ENCODE measurements around the gene RTN4R.
"Not testable (repeated sequence)": the region's sequence is repeated elsewhere in the genome, so short reads cannot be mapped to it uniquely, and the experiment has no call there.

Gene RTN4R

DNA sequence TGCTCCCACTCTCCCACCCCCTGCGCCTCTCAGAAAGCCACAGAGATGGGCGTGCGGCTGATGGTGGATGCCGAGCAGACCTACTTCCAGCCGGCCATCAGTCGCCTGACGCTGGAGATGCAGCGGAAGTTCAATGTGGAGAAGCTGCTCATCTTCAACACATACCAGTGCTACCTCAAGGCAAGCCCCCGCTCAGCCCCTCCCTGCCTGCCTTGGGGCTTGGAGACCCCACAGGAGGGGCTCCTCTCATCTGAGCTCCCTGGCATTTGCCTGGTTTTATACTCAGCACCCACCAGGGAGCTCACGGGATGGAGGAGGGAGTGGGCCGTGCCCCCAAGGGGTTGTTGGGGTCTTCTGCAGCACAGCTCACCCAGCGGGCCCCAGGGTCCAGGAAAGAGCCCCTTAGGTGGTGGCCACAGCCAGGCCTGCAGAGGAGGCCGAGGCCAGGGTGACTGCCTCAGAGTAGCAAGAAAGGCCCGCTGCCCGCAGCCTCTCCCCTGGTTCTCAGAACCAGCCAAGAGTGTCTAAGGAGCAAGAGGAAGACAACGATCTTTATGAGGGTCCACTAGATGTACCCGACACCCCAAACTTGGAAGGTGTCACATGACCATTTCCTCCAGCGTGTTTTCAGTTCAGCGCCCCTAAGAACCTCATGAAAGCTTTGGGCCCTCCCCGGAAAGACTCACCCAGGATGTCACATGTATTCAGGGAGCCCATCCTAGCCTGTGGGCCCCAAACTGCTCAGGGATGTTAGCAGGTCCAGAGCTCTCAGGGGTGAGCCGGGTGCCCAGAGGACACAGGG lies 38.7 kb upstream of the RTN4R start:
- DNase-seq (ENCODE audit: low read depth, low spot score); H3K27ac ChIP-seq: not testable (repeated sequence)

DNA sequence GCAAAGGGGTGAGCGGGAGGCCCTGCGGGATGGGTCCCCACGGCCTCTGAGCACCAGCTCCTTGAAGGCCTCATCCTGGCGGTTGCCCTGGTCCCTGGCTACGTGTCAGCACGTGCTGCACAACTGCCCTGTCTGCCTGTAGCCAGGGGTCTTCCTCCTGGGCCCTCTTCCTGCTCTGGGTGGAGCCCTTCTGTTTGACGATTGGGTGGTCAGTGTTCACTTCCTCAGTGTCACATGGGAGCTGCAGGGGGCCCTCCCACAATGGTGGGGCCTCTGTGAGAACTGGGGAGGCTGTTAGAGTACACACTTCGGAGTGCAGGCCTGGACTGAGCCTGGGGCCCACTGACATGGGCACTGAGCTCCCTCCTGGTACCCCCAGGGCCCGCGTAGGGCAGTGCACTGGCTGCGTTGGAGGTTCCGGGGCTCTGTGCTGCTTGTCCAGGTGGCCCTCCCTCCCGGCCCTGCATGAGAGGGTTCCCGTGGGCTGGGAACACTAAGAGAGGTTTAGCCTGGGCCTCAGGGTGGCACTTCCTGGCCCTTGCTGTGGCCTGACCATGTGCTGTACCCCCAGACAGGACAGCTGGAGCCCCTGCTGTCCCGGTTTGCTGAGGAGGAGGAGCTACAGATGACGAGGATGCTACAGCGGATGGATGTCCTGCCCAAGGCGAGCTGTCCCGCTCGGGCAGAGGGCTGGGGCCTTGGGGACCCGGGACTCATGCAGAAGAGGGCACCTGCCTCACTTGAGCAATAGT lies 38.0 kb upstream of the RTN4R start:
- DNase-seq (ENCODE audit: low read depth, low spot score), result no peak
- H3K27ac ChIP-seq, result no peak overlapping the region

DNA sequence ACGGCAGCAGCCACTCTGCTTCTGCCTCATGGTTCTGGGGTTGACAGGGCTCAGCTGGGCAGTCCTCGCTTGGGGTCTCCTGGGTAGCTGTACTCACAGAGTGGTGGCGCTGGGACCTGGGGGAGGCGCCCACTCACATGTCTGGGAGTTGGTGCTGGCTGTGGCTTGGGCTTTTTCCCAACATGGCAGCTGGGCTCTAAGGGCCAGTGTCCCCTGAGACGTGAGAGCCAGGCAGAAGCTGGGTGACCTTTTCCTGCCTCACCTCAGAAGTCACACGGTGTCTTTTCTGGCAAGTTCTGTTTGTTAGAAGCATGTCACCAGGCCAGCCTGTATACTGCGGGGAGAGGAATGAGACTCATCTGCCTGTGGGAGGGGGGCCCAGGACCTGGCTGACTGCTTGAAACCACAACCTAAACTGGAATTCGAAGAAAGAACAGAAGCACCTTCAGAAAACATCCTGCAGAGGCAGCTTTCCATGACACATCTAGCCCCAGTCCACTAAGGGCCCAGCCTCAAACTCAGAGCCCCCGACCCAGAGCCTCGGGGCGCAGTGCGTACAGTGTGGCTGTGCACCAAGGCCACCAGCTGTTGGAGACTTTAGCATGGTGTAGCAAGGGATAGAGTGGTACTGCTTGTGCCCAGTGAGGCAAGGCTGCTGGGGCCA lies 37.2 kb upstream of the RTN4R start:
- not testable (repeated sequence) for DNase-seq (ENCODE audit: low read depth, low spot score); H3K27ac ChIP-seq

DNA sequence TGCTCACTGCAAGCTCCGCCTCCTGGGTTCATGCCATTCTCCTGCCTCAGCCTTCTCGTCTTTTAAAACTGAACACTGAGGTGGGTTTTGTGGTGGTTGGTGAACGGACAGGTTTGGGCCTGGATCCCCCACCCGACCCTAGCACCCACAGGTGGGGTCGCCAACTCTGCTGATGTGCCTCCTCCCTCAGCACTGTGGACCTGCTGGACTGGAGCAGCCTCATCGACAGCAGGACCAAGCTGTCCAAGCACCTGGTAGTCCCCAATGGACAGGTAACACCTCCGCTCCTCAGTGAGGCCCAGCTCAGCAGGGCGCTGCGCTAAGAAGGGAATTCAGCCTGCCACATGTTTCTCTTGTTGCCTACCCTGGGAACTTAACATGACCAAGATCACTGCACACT lies 36.5 kb upstream of the RTN4R start:
- no peak overlapping the region for H3K27ac ChIP-seq
- no peak for DNase-seq (ENCODE audit: low read depth, low spot score)

DNA sequence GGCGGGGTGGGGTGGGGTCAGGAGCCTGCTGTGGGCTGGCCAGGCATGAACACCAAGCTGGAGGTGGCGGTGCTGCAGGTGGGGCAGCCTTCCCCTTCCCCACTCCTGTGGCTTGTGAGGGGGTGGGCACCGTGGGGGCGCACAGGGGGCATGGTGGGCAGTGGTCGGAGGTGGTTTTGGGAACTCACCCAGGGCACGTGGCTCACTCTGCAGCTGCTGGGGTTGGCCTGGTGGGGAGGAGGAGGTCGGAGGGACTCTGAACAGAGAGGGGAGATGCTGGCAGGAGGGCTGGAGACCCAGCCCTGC lies 35.1 kb upstream of the RTN4R start:
- H3K27ac ChIP-seq; DNase-seq (ENCODE audit: low read depth, low spot score): not testable (repeated sequence)

DNA sequence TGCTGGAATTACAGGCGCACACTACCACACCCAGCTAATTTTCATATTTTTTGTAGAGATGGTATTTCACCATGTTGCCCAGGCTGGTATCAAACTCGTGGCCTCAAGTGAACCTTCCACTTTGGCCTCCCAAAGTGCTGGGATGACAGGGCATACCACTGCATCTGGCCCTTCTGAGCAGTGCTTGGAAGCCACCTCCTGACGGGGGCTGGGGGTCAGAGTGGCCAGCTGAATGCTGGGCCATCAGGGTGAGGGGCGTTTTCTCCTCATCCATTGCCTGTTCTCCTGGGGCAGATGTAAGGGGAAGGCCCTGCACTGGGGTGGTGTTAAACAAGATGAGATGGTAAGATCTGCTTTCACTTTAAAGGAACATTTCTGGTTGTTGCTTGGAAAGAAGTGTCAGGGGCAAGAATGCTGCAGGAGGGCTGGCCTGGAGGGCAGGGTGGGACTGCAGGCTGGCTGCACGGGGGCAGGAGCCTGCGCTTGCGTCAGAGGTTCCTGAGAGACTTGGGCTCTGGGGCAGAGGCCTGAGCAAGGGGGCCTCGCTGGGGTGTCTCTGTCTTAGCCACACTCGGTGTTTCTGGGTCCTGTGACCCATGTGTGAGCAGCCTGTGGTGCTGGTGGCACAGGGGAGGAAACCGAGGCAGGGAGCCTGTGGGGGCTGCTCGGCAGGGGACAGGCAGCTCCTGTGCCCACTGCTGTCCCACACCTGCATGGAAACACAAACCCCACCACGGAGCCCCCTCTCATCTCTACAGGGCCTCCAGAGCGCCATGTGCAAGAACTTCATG lies 34.5 kb upstream of the RTN4R start:
- H3K27ac ChIP-seq, result no peak overlapping the region
- no peak for DNase-seq (ENCODE audit: low read depth, low spot score)

DNA sequence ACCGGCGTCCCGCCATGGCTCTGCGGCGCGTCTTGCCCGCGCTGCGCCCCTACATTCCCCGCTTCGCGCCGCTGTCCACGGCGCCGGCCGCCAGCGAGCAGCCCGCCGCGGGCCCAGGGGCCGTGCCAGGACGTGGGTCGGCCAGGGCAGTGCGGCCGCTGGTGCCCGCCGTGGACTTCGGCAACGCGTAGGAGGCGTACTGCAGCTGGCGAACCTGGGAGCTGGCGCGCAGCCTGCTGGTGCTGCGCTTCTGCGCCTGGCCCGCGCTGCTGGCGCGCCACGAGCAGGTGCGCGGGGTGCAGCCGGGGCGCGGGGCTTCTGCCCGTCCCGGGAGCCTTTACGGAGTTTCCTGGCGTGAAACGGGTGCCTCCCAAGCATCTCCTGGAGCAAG lies 31.6 kb upstream of the RTN4R start:
- DNase-seq (ENCODE audit: low read depth, low spot score), result no peak

DNA sequence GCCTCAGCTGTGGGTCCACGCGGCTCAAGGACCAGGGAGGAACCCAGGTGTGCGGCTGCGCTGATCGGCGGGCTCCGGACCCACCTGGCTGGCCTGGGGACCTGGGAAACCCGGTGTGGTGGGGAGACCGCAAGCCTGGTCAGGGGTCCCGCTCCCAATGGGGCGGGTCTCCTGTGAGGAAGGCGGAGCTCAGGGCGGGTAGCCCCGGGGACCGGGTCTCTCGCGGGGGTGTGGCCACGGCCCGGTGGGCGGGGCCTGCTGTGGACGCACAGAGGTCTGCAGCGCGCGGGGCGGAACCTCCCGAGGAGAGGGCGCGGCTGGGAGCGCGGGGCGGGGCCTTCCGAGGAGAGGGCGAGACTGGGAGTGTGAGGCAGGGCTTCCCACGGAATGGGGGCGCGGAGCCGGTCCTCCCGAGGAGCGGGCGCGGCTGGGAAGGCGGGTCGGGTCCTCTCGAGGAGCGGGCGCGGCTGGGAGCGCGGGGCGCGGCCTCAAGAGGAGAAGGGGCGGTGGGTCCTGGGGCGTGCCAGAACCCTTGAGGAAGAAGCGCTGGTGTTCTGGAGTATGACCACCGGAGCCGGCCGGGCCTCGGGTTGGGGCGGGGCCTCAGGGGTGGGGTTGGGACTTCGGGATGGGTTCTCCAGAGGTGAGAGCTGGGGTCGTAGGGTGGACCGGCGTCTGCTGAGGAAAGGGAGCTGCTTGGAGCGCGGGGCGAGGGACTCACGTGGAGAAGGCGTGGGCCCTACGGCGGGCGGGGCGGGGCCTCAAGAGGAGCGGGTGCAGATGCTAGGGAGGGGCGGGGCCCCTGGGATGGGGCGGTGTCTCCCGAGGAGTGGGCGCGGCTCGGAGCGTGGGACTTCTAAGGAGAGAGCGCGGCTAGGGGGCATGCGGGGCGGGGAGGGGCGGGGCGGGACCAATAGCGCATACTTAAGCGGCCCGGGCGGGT lies 31.0 kb upstream of the RTN4R start:
- DNase-seq (ENCODE audit: low read depth, low spot score), result no peak
- no peak overlapping the region for H3K27ac ChIP-seq

More for the DNA sequence above, 31.6 kb upstream of the RTN4R start:
- H3K27ac ChIP-seq, result no peak overlapping the region

DNA sequence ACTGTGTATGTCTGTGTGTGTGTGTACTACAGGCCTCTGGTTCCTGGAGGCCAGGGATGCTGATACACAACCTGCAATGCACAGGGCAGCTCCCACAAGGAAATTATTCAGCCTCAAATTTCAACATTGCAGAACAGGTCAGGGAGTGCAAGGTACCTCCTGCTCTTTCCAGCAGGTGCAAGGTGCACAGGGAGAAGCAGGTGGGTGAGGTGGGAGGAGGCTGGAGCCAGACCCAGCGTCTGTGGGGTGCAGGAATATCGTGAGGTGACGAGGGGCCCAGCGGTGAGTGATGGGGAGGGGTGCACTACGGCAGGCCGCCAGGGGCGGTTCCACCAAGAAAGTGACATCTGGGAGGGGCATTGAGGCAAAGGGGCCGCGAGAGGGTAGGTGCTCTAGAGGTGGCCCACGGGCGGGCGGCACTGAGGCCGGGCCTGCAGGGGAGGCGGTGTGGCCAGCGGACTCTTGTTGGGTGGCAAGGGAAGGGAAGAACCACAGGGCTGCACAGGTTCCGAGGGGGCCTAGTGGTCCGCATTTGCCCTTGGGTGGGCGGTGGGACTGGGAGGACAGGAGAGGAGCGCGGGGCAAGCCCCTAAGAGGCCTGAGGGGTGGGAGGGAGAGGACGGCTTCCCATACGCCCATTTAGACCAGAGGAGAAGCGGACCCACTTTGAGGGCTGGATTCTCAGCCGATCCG lies 30.1 kb upstream of the RTN4R start:
- no peak for DNase-seq (ENCODE audit: low read depth, low spot score)

DNA sequence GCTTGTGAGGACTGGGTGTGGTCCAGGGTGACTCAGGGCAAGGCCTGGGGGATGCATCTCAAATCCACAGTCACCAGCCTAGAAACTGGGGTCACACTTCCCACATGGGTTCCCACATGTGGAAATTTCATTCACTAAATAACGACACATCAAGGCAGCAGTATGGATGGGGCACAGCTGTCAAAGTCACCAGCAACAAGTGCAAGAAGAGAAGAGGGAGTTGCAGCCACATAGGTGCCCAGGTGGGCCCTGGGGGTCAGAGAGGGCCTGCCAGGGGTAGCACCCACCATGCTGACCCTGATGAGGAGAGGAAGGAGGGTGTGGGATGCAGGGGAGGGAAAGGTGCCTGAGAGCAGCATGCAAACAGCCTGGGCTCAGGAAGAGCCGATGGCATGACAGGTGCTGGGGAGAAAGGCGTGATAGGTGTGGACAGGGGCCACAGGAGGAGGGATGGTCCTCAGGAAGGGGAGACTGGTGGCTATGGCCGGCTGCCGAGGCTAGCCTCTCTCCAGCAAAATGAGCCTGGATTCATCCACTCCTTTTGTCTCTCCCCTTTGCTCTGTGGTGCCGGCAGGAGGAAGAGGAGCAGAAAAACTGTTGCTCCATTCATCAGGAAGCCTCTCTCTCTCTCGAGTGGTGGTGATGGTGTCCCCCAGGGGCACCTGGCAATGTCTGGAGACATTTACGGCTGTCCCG lies 29.4 kb upstream of the RTN4R start:
- no peak overlapping the region for H3K27ac ChIP-seq
- no peak for DNase-seq (ENCODE audit: low read depth, low spot score)

More for the DNA sequence above, 30.1 kb upstream of the RTN4R start:
- H3K27ac ChIP-seq, result no peak overlapping the region

DNA sequence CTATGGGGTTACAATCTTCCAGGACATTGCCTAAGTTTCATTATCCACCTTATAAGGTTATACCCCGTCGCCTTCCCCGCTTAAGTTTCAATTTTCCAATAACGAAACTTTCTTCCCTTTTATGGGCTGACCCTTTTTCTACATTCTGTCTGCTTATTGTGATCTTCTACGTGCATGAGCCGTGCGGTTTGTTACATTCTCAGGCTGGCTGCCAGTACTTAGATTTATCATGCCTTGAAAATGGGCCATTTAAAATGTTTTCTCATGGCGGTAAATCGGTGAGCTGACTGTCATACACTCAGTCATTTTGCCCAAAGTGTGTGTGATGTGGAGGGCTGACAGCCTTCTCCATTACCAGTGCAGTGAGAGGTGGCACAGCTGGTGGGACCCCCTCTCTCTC lies 28.5 kb upstream of the RTN4R start:
- no peak overlapping the region for H3K27ac ChIP-seq
- DNase-seq (ENCODE audit: low read depth, low spot score), result no peak

DNA sequence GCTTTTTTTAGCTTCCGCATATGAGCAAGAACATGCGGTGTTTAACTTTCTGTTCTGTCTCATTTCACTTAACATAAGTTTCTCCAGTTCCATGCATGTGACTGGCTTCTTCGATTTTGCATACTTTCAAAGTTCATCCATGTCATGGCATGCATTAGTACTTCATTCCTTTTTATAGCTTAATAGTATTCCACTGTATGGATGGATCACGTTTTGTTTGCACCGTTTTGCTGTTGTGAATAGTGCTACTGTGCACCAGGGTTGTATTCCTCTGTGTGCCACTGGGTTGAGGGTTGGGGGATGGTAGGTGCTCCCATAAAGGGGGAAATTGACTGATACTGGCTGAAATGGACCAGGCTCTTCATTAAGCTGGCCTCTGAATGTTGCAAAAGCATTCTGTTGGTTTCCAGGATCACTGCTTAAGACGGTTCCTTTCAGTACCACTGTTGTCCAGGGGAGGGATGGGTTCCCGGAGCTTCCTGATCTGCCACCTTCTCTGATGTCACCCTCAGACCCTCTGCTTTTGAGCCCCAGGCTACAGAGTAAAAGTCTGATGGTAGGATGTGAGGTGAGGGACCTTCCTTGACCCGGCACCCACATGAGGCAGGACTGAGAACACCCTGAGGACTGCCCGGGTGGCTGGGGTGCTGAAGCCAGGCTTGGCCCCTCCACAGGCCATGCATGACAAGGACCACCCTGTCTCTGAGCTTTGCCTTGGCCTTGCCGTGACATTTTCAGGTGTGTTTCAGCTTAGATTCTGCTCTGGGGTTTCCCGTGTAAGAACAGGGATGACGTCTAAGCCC lies 27.3 kb upstream of the RTN4R start:
- no peak for DNase-seq (ENCODE audit: low read depth, low spot score)
- no peak overlapping the region for H3K27ac ChIP-seq

DNA sequence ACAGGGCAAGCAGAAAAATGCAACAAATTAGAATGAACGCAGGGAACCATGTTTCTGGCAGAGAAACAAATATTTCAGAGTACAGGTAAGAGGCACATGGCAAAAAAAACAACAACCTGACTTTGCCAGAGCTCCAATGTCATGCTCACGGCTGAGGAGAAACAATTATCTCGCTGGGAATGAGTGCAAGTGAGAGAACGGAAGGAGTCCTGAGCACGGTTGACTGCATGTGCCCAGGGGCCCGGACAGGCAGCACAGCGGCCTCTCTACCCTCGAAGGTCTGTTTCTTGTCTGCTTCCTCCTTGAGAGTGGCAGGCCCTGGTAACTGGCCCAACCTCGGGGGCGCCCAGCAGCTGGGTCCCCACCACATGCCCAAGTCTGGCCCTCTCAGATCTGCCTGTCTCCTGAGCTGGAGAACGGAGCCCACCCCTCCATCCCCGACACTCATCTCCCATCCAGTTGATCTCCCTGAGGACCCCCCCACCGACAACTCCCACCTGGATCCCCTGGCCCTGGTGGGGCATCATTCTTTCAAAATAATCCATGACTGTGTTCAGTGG lies 24.6 kb upstream of the RTN4R start:
- no peak for DNase-seq (ENCODE audit: low read depth, low spot score)
- no peak overlapping the region for H3K27ac ChIP-seq

DNA sequence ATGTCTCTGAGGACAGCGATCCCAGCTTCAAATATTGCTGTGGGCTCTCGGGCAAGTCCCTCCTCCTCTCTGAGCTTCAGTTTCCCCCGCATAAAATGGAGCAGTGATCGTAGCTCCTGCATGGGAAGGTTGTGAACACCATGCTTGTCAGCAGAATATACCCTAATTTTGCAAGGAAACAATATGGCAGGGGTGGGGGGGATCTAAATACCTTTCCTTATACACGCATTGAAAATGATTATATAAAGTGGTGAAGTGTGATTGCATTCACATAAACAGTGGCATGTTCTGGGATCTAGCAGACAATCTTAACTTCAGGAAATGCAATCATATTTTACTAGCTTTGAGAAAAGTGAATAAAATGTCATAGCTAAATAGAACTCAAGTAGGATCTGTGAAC lies 24.0 kb upstream of the RTN4R start:
- no peak overlapping the region for H3K27ac ChIP-seq
- DNase-seq (ENCODE audit: low read depth, low spot score), result no peak

DNA sequence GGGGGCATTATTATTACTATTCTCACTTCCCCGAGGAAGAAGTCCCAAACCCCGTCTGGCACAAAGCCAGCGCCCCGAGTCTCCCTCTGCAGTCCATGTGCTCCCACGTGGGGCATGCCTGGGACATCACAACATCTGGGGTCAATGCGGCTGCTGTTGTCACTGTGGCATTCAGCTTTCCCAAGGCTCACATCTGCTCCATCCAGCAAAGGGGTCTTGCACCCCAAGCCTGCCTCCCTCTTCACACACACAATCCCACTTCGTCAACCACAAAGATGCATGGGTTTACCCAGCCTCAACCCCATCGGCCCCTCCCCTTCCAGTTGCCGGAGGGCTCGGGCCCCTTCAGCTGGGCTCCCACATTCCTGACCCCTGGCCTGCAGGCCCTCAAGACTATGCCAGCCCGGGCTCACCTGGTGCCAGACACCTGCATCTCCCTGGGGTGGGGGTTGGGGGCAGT lies 23.5 kb upstream of the RTN4R start:
- no peak for DNase-seq (ENCODE audit: low read depth, low spot score)
- no peak overlapping the region for H3K27ac ChIP-seq

DNA sequence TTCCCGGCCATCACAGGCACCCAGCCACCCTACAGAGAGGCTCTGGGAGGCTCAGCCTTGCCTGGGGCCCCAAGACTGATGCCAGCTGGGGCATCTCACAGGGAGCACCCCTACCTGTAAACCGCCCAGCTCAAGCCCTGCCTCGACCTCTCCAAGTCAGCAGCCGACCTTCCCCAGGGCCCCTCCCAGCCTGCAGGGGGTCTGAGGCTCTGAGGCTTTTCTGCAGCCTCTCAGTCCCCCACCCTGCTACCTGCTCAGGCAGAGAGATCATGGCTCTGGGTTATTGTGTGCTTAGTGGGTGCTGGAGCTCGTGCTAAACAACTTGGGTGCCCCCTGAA lies 23.1 kb upstream of the RTN4R start:
- no peak overlapping the region for H3K27ac ChIP-seq
- DNase-seq (ENCODE audit: low read depth, low spot score), result no peak

DNA sequence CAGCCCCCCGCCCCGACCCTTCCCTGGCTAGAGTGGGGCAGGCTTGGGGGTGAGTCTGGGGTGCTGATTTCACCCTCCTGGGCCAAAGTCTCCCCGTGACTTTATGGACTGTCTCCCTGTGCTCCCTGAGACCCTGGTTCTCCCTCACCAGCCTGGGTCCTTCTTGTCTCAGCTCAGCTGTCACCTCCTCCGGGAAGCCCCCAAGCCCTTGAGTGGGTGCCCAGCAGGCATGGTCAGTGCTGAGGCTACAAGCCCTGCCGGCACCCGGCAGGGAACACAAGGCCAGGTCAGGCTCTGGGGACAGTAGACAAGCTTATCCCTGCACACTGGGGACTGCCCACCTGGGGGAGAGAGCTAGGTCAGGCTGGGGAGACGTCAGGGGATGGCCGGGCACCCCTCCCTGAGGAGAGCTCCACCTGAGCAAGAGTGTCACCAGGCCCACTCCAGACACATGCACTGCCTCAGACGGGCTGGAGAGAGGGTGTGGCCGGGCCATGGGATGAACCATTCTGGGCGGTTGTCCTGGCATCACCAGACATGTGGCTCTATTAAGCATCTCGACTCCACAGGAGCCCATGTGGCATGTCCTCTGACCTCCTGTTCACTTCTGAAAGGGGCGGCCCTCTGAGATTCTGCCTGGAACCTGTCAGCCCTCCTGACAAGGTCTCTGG lies 22.6 kb upstream of the RTN4R start:
- no peak for DNase-seq (ENCODE audit: low read depth, low spot score)
- no peak overlapping the region for H3K27ac ChIP-seq

Data from epithelial cell of prostate (primary cell).